ENCODE data around the gene TMEM184A. TPM values are rescaled to one million over a fixed set of nuclear protein-coding genes. Genes with fewer than 3 reads are reported as not detected.

The TMEM184A gene
- total RNA-seq, 1 experiment from 2014 or later, result 0.11 TPM

DNA sequence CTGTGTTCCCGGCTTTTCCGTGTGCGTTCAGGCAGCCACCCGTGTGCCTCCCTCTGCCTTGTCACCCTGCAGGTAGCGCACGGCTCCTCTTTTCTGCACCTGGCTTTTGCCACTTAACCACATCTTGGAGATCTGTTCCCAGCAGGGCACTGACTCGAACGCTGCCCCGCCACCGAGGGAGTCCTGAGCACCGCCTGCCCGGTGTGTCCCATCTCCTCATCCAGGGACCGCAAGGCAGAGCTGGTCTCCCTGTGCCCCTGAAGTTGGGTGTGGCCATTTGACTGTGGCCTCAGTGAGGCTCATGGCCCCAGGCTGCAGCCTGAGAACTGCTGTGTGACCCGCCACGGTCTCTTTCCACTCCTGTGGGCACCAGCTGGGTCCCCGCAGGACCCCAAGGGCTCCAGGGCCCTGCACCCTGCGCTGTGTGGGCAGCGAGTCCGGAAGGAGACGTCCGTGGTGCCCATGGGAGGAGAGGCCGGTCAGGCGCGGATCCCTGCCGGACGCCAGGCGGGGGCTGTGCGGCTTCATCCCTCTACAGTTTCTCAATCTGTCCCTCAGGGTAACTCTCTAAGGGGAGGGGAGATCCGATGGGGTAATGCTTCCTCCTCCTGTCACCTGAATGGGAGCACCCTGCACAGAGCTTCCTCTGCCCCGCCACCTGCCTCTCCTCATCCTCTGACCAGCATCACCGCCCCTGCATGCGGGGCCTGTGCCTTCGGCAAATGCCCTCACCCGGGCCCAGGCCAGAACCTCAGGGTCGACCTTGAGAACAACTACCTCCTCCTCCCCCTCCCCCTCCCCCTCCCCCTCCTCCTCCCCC lies 50.1 kb downstream of the TMEM184A start:
- DNase-seq (ENCODE audit: low read depth), result no peak

DNA sequence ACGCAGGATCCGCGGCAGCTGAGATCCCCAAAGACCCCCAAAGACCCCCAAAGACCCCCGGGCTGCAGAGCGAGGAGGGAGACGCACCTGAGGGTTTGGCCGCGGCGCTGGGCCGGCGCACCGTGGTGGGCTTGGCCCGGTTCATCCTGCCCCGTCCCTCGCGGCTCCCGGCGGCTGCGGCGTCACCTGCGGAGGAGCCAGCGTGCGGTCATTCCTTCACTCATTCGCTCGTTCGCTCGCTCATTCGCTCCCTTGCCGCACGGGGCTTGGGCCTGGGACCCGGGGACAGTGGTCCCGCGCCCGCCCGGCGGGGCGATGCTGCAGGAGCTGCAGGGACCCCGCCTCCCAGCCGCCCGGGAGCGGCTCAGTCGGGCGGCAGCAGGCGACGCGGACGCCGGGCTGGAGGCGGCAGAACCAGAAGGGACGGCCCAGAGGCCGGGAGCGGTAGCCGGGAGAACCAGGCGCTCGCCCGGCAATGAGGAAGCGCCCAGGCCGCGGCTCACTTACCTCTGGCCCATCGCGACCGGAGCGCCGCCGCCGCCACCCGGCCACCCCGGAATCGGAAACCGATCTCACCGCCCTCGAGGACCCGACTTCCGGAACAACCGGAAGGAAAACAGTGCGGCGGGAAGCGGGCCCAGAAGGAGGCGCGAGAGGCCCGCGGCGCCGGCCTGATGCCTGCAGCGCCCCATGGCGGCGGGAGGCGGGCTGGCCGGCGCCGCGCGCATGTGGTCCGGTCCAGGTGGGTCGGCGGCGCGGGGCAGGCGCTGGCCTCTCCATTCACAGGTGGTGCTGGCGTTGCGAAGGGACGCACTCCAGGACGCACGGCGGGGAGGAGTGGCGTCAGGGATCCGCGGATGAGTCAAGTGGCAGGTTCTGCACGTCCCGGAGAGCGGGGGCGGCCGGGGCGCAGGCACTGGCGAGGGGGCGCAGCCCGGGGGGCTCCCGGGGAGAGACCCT lies 51.9 kb downstream of the TMEM184A start, which contains the start of gene INTS1:
Gene INTS1, minus strand, starts transcription at position 574 of the 960 bp plus-strand sequence. Its CDS starts 429 bp downstream, at position 145.
- peak; percentile 90 for DNase-seq (ENCODE audit: low read depth)

DNA sequence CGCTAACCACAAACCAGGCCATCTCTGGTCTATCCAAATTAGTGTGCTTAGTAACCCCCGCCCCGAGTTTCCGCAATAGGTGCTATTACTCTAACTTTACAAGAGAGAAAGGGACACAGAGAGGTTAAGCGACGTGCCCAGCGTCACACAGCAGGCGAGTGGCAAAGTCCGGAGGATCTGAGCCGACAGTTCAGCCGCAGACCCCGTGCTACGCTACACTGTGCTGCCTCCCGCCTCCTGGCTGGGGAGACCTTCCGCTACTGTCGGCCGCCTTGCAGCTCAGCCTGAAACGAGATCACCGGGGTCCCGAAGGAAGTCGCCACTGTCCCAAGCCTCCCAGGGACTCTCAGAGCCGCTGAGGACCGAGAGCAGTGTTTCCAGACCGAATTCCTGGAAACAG lies 52.6 kb downstream of the TMEM184A start:
- no peak for DNase-seq (ENCODE audit: low read depth)

DNA sequence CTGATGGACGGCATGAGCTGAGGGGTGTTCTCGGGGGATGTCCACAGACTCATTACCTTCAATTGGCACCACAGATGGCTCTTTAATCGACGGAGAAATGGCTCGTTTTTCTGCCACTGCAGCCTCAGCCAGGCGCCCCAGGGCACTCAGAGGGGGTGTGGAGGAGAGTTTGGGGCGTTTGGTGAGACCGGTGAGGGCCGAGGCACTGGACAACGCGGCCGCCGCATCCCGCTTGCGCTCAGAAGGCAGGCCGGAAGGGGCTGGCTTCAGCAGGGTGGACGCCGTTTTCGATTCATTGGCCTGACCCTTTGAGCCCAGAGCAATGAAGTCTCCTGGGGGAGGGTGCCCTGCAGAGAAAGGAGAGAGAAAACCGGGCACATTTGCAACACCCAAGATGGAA lies 53.2 kb downstream of the TMEM184A start:
- DNase-seq (ENCODE audit: low read depth), result no peak

DNA sequence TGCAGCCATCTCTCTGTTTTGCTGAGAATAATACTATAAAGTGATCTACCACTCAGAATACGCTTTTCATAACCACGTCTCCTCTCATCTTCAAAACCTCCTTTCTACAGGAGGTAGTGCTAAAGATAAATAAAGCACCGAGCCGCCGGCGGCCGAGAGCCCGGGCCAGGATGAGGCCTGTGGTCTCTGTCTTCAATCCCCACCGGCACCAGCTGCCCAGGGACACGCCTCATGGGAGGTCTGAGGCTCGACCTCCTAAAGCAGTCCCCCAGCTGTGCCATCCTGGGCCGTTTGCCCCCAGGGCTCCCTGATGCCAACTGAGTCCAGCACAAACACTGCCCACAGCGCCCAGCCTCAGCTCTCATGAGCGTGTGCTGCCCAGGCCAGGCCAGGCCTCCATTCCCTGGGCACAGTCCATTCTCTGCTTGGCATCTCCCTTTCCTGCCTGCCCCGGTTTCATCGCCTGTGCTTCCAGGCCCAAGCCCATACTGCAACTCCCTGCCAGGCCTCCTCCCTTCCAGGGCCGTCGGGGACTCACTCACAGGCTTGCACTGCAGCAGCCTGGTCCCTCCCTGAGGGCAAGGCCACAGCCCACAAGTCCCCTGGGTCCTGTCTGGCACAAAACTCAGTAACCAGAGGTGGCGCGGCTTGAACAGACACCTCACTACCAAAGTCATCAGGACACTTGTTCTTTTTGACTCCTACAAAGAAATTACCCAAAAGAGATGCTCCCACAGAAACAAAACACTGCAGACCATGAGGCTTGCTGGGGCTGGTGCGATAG lies 54.3 kb downstream of the TMEM184A start:
- DNase-seq (ENCODE audit: low read depth), result no peak

DNA sequence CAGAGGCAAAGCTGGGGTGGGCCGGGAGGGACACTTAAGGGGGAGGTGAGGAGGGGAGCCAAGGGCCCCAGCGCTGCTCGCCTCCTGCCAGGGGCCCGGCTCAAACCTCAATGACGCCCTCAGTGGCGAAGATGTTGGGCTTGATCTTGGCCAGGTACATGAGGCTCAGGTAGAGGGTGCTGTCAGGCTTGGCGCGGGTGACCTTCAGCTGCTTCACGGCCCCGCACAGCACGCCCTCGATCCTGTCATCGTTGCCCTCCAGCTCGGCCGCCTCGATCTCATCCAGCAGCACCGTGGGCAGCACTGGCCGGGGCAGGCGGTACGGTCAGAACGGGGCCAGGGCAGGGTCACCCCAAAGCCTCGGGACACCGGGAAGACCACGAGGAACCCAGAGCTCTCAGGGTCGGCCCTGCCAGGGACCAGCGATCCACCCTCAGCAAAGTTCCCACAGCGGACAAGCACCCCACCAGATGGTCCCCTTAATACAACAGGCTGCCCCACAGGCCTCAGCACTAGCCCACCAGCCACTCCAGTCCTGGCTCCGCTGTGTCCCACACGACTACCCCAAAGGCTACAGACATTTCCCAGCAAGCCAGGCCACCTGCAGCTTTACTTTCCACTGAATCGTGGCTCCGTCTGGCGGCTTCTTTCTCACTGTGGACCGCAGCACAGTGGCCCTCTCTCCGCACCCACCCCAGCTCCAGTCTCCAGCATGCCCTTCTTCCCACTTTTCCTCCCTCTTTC lies 55.8 kb downstream of the TMEM184A start:
- DNase-seq (ENCODE audit: low read depth), result no peak

DNA sequence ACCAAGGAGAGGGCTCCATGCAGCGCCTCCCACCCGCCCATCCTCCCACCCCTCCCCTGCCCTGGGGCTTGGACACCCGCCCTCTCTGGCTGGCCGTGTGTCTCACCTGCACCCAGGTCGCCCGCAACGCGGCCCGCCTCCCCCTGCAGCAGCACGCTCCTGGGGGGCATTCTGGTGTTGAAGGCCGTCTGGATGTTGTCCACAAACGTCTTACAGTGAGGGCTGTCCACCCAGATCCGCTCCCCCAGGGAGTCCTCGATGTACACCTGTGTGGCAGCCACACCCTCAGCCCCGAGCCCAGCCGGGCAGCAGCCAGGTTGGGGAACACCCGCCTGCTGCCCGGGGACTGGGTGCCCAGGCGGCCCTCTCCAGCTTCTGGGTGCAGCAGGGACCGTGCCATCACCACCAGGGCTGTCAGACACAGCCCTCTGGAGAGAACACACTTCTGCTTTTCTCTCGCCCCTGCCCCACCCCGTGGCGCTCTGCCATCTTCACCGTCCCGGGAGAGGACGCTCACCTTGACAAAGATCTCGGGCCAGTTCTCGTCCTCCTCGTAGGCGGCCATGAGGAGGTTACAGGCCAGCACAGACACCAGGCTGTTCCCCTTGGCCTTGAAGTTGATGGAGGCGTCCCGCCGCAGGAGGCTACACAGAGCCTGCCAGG lies 56.5 kb downstream of the TMEM184A start:
- no peak for DNase-seq (ENCODE audit: low read depth)

DNA sequence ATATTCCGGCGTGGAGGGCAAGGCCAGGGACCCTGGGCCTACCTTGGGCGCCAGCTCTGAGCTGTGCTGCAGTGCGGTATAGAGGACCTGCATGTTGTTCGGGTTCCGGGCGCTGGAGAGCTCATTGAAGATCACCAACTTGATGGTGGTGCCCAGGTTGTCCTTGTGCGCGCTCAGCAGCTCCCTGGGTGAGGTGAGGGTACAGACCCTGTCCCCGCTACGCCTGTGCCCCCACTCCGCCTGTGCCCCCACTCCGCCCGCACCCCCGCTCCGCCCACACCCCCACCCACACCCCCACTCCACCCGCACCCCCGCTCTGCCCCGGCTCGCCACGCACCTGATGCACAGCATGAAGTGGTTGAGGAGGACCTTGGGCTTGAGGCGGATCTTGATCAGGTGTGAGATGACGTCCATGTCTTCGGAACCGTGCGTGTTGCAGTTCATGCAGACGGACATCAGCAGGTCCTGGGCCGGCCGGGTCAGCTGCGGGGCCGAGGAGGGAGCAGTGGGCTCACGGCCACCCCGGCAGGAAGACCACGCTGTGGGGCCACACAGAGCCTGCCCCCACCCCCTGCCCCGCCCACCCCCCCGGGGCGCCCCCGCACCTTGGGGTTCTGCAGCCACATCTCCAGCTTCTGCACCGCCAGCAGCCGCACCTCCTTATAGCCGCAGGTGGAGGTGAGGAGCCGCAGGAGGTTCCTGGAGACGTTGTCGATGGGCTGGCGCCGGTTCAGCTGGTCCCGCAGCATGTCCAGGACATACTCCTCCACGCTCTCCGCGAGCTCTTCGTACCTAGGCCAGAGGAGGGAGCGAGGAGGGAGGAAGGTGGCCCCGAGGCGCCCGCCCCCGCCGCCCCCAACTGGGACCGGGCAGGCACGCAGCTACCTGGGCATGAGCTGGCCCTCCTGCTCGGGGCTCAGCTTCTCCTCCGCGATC lies 57.4 kb downstream of the TMEM184A start:
- no peak for DNase-seq (ENCODE audit: low read depth)

DNA sequence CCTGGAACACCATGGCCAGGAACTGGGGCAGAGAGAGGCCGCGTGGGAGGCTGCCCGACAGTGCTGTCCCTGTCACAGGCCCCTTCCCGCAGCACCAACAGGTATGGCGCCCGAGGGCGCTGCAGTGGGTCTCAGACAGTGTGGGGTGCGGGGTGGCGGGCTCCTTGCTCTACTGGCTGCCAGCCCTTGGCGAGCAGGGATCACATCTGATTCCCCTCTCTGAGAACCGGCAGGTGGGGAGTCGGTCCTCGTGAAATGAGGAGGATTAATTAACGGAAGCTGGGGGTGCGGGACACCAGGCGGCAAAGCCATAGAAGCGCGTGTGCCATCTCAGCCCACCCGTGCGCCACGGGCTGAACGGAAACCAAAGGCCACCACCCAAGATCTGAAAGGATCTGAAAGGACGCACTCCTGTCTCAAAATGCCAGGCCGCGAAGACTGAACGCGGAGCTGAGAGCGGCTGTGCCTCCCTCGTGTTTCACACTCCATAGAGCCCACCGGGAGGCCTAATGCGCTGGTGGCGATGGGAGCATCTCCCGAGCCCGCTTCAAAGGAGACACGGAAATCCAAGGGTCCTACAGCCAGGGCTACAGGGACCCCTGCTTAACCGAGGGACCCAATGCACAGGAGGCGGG lies 58.6 kb downstream of the TMEM184A start:
- DNase-seq (ENCODE audit: low read depth), result no peak

DNA sequence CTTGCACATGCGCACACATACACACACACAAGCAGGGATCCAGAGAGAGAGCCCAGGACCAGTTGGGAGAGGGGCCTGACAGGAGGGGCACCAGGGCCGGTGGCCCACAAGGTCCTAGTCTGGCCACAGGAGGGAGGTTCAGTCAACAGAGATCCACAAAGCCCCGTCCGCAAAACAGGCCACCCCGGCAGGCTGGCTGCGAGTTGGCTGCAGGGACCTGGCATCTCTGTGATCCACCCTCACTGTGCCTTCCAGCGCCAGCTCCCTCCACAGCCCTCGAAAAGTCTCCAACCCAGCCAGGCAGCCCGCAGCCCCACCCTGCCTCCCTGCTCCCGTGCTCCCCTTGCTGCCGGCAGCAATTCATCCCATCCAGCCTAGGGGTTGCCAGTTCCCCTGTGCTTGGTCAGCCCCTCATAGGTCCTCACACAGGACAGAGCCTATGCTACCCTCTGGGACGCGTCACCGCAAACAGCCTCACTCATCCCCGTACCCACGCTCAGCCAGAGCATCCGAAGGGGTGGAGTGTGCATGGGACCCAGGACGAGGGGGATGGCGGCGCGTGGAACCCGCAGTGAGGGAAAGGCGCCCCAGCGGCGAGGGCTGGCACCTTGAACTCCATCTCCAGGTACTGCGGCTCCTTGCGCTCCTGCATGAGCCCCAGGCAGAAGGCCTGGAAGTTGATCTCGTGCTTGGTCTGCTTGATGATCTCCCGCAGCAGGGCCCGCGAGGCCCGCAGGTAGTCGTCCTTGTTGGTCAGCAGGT lies 59.3 kb downstream of the TMEM184A start:
- no peak for DNase-seq (ENCODE audit: low read depth)

DNA sequence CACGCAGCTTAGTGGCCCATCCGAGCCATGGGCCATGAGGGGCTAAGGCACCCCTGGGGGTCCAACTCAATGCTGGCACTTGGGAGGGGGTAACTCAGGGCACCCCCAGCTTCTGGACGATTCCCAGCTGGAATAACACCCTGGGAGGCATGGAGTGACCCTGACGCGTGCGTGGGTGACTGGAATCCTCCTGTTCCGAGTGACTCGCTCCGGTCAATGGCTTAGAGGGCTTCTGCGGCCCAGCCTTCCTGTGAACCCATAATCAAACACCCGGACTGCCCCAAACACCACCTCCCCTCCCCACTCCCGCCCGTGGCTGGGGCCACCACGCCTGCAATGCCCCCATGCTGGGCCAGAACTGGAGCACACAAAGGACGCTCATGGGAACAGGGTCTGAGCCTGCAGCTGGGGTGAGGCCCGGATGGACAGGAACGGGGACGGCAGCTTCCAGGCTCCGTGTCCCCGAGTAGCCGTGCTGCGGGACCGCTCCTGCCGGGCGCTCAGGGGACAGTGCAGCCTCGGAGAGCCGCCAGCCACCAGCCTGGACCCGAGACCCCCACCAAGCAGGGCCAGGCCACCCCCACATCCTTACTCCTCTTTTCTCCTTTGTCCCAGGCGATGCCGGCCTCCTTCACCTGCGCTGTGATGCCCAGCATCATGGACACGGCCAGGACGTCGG lies 60.3 kb downstream of the TMEM184A start:
- no peak for DNase-seq (ENCODE audit: low read depth)

DNA sequence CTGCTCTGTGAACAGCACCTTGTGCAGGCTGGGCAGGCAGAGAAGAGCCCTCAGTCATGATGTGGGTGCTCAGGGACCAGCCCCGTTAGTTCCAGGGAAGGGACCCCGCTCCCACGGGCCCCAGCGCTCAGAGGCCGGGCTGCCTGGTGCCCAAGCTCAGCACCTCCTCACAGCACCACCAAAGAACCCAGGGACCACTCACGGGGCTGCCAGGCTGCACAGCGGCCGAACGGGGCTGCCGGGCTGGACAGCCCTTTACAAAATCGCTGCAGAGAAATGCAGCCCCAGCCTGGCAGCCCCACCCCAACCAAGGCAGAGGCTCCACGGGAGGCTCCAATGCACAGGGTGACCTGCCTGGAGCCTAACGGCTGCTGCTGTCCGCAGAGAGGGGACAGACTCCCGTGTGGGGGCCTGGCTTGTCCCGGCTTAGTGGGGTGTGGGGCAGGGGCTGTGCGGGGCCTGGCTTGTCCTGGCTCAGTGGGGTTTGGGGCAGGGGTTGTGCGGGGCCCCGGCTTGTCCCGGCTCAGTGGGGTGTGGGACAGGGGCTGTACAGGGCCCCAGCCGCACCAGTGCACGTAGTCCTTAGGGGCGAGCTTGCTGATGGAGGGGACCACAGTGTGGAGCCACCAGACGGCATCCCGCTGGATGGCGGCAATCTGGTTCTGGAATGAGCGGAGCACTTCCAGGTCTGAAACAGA lies 61.0 kb downstream of the TMEM184A start:
- DNase-seq (ENCODE audit: low read depth), result no peak

DNA sequence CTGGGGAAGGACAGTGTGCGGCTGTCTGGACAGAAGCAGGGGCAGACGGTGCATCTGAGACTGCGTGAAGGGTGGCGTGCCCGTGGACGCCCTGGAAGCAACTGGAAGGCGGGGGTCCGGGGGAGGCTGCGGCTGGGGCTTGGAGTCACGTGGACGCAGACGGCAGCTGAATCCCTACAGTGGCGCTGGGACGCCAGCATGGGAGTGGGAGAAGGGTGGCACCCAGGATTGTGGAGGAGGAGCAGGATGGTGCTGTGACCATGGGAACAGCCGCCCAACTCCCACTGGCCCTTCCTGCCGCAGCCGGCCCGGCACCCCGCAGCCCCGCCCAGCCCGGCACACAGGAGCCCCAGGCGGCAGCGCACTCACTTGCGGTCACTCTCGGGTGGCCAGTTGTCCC lies 61.6 kb downstream of the TMEM184A start:
- no peak for DNase-seq (ENCODE audit: low read depth)

DNA sequence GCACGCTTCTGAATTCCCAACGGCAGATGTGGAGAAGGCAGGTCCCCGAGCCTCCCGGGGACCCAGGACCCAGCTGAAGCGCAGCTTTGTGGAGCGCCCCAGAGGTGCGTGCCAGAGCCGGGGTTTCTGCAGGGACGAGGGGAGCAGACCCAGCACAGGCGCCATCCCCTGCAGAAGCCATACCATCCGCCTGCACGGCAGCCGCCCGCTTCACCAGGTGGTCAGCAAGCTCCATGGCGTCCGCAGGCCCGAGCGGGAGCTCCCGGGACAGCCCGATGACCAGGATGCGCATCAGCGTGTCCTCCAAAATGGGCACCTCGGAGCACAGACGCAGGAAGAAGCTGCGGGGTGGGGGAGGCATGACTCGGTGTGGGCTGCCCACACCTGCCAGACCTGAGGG lies 62.4 kb downstream of the TMEM184A start:
- no peak for DNase-seq (ENCODE audit: low read depth)

DNA sequence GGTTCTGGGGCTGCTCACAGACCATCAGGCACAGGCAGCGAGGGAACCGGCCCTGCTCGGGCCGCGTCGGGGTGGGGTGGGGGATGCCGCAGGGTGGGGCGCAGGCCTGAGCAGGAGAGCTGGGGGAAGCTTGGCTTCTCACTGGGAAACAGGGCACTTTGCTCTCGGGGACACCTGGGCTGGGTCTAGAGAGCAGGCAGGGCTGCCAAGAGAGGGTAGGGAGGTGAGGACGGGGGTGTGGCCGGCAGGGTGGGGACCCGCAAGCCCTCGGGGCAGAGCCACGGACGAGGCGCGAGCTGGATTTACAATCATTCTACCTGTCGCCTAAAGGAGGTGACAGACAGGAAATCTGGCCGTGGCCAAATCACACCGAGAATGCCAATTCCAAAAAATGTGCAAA lies 62.9 kb downstream of the TMEM184A start:
- no peak for DNase-seq (ENCODE audit: low read depth)

DNA sequence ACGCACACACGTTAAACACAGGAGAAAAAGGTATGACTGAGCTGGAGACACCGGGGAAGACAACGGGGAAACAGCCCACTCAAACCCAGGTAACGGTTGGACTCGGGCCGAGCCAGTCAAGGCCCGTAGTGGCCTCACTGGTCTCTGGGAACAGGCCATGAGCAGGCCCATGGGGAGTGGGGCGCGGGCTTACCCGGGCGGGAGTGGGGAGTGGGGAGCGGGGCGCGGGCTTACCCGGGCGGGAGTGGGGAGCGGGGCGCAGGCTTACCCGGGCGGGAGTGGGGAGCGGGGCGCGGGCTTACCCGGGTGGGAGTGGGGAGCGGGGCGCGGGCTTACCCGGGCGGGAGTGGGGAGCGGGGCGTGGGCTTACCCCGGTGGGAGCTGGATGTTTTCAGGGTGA lies 63.4 kb downstream of the TMEM184A start:
- DNase-seq (ENCODE audit: low read depth), result no peak
